H9 (cell line): ENCODE data around the gene CAMTA1. TPM values are rescaled to one million over a fixed set of nuclear protein-coding genes. Genes with fewer than 3 reads are reported as not detected.

ENCODE experiments used
- DNase-seq: peaks from one replicate; pipeline ENCODE4 v3.0.0-alpha.2; 2017
- H2AFZ ChIP-seq: one replicate; pipeline ENCODE4 v1.6.1; 2013; ENCODE audit warnings: mild to moderate bottlenecking, low read length, control low read depth, moderate library complexity
- H2AK5ac ChIP-seq: 2 replicates; pipeline ENCODE4 v1.6.1; 2013; ENCODE audit warnings: low read length, control low read depth, mixed read lengths; ENCODE audit not compliant: insufficient read length
- H2BK120ac ChIP-seq: one replicate; pipeline ENCODE4 v1.6.1; 2013; ENCODE audit warnings: low read depth, mild to moderate bottlenecking, low read length, control low read depth, inconsistent platforms; ENCODE audit not compliant: poor library complexity, severe bottlenecking
- H2BK12ac ChIP-seq: 2 replicates; pipeline ENCODE4 v1.6.1; 2013; ENCODE audit warnings: low read length, control low read depth, mixed read lengths, low read depth; ENCODE audit not compliant: insufficient read length
- H2BK15ac ChIP-seq: 2 replicates; pipeline ENCODE4 v1.6.1; 2013; ENCODE audit warnings: low read depth, low read length, control low read depth
- H2BK20ac ChIP-seq: one replicate; pipeline ENCODE4 v1.6.1; 2013; ENCODE audit warnings: low read depth, mild to moderate bottlenecking, low read length, control low read depth, inconsistent platforms; ENCODE audit not compliant: poor library complexity, severe bottlenecking
- H2BK5ac ChIP-seq: 2 replicates; pipeline ENCODE4 v1.6.1; 2013; ENCODE audit warnings: low read length, control low read depth, mixed read lengths; ENCODE audit not compliant: insufficient read length
- H3K14ac ChIP-seq: 2 replicates; pipeline ENCODE4 v1.6.1; 2013; ENCODE audit warnings: low read length, control low read depth; ENCODE audit not compliant: insufficient read depth
- H3K18ac ChIP-seq: 2 replicates; pipeline ENCODE4 v1.6.1; 2013; ENCODE audit warnings: low read depth, mild to moderate bottlenecking, mixed read lengths, low read length, control low read depth; ENCODE audit not compliant: insufficient read length
- H3K23ac ChIP-seq: 2 replicates; pipeline ENCODE4 v1.6.1; 2013; ENCODE audit warnings: low read length, control low read depth, mixed read lengths, low read depth; ENCODE audit not compliant: insufficient read length
- H3K23me2 ChIP-seq: 2 replicates; pipeline ENCODE4 v1.6.1; 2013; ENCODE audit warnings: low read depth, mild to moderate bottlenecking, mixed read lengths, low read length, control low read depth; ENCODE audit not compliant: insufficient read length, poor library complexity, severe bottlenecking
- H3K27ac ChIP-seq: 2 replicates; pipeline ENCODE4 v1.5.1; 2013; ENCODE audit warnings: low read length, control low read depth, mixed read lengths, low read depth; ENCODE audit not compliant: insufficient read length
- H3K27me3 ChIP-seq: 2 replicates; pipeline ENCODE4 v1.6.1; 2013; ENCODE audit warnings: low read length, control low read depth, inconsistent platforms; ENCODE audit not compliant: insufficient read depth
- H3K4ac ChIP-seq: 2 replicates; pipeline ENCODE4 v1.6.1; 2013; ENCODE audit warnings: low read depth, mild to moderate bottlenecking, control low read depth, inconsistent platforms, low read length, moderate library complexity
- H3K4me1 ChIP-seq: 2 replicates; pipeline ENCODE4 v1.6.1; 2013; ENCODE audit warnings: low read length, control low read depth, inconsistent platforms; ENCODE audit not compliant: insufficient read depth
- H3K4me2 ChIP-seq: 2 replicates; pipeline ENCODE4 v1.6.1; 2013; ENCODE audit warnings: low read length, control low read depth, mixed read lengths; ENCODE audit not compliant: insufficient read length, insufficient read depth
- H3K56ac ChIP-seq: 2 replicates; pipeline ENCODE4 v1.6.1; 2013; ENCODE audit warnings: low read depth, mild to moderate bottlenecking, mixed read lengths, low read length, control low read depth; ENCODE audit not compliant: insufficient read length
- H3K79me1 ChIP-seq: 2 replicates; pipeline ENCODE4 v1.6.1; 2013; ENCODE audit warnings: low read depth, mild to moderate bottlenecking, moderate library complexity, low read length, control low read depth, inconsistent platforms; ENCODE audit not compliant: insufficient read depth, poor library complexity, severe bottlenecking
- H3K79me2 ChIP-seq: 2 replicates; pipeline ENCODE4 v1.6.1; 2013; ENCODE audit warnings: low read length, control low read depth, inconsistent platforms; ENCODE audit not compliant: insufficient read depth
- H3K9ac ChIP-seq: 2 replicates; pipeline ENCODE4 v1.6.1; 2013; ENCODE audit warnings: low read length, control low read depth, mixed read lengths; ENCODE audit not compliant: insufficient read length; ENCODE audit errors: extremely low read depth
- H3K9me3 ChIP-seq: one replicate; pipeline ENCODE4 v1.6.1; 2013; ENCODE audit warnings: low read depth, low read length, inconsistent platforms; ENCODE audit not compliant: control insufficient read depth
- H3T11ph ChIP-seq: one replicate; pipeline ENCODE4 v1.6.1; 2013; ENCODE audit warnings: mild to moderate bottlenecking, low read length, control low read depth, inconsistent platforms
- H4K20me1 ChIP-seq: one replicate; pipeline ENCODE4 v1.6.1; 2013; ENCODE audit not compliant: control insufficient read depth, insufficient read length, insufficient read depth
- H4K5ac ChIP-seq: 2 replicates; pipeline ENCODE4 v1.6.1; 2013; ENCODE audit warnings: low read depth, mild to moderate bottlenecking, mixed read lengths, low read length, control low read depth; ENCODE audit not compliant: insufficient read length
- H4K8ac ChIP-seq: replicated peaks from 2 replicates; pipeline ENCODE4 v1.6.1; 2013; ENCODE audit warnings: low read length, control low read depth, mixed read lengths, low read depth; ENCODE audit not compliant: insufficient read length
- H4K91ac ChIP-seq: 2 replicates; pipeline ENCODE4 v1.6.1; 2013; ENCODE audit warnings: low read depth, mild to moderate bottlenecking, moderate library complexity, mixed read lengths, low read length, control low read depth; ENCODE audit not compliant: insufficient read length
- H3K27ac Mint-ChIP-seq, 3 experiments: 2 replicates in 2 of 3; 3 replicates in 1 of 3; pipeline ENCODE4 v1.8.0; 2020 to 2021; ENCODE audit warnings: mixed read lengths in 3 of 3, mild to moderate bottlenecking in 1 of 3, moderate library complexity in 1 of 3
- H3K27me3 Mint-ChIP-seq: 2 replicates; pipeline ENCODE4 v1.8.0; 2021; ENCODE audit warnings: low read depth, mild to moderate bottlenecking, moderate library complexity, mixed read lengths
- H3K36me3 Mint-ChIP-seq, 3 experiments: 2 replicates in 2 of 3; 3 replicates in 1 of 3; pipeline ENCODE4 v1.8.0; 2020 to 2021; ENCODE audit warnings: low read depth in 3 of 3, mixed read lengths in 3 of 3; ENCODE audit not compliant: insufficient read depth in 1 of 3
- H3K4me1 Mint-ChIP-seq, 2 experiments: 2 replicates each; pipeline ENCODE4 v1.8.0; 2020; ENCODE audit warnings: mixed read lengths in 2 of 2
- H3K4me3 Mint-ChIP-seq, 2 experiments: 2 replicates in 1 of 2; 3 replicates in 1 of 2; pipeline ENCODE4 v1.8.0; 2020 to 2021; ENCODE audit warnings: mild to moderate bottlenecking in 2 of 2, mixed read lengths in 2 of 2, moderate library complexity in 1 of 2
- H3K9me3 Mint-ChIP-seq, 2 experiments: 2 replicates in 1 of 2; 3 replicates in 1 of 2; pipeline ENCODE4 v1.8.0; 2020; ENCODE audit warnings: mild to moderate bottlenecking in 2 of 2, mixed read lengths in 2 of 2, moderate library complexity in 1 of 2
- WGBS: extraction: QIAGEN DNeasy Blood & Tissue Kit; methylation state at CpG from one replicate; pipeline ENCODE4 v1.1.7; 2013; ENCODE audit warnings: missing lambda C conversion rate, low lambda C conversion rate, mixed read lengths; ENCODE audit not compliant: insufficient read length; ENCODE audit errors: extremely low coverage; 5-methylcytosine and 5-hydroxymethylcytosine counted together
- total RNA-seq: library from RNA; stranded (reverse); gene quantifications from 2 replicates; pipeline ENCODE4 v1.2.1, GENCODE V29; 2021
- TF ChIP-seq, protein P1 (sequence below): fragments of 200-600 bp; sonication (generic); conservative IDR thresholded peaks from 3 replicates; pipeline ENCODE4 v1.8.0; 2021; ENCODE audit warnings: antibody characterized with exemption, mild to moderate bottlenecking

CAMTA1 gene
- total RNA-seq, 1 experiment from 2014 or later, result 115 TPM

DNA sequence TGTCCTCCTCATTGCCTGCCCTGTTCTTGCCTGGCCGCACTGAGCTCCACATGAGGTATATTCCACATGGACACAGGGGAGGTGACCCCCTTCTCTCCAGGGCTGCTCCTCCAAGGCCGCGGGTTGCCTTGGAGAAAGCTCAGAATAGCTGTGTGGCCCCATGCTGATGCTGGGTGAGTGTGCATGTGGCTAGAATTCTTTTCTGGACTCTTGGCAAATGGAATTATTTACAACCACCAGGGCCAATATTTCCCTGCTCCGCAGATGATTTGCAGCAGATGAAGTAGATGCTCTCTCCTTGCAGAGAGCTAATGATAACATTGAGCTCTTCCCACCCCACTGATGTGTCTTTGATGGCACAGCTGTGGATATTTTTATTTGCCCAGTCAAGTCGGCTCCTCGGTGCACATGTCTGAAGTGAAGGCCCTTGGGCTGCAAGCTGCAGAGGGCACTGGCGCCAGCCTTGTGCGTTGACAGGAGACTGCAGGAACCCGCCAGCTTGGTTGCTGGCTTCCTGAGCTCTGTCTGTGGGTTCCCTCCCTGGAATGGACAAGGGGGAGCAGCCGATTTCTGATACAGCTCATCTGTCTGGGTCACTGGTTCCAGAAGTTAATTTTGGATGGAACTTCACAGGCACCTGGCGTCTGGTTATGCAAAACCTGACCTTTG lies 581.2 kb downstream of the CAMTA1 start:
- Histone ChIP-seq H4K5ac (no peak overlapping the region), H3T11ph (no peak overlapping the region), H2BK20ac (no peak overlapping the region), H4K8ac (no peak overlapping the region), H2AFZ (no peak overlapping the region), H3K79me2 (no peaks in the 10 kb centered on the region), H3K79me1 (no peaks in the 10 kb centered on the region), H3K9me3 (no peaks in the 10 kb centered on the region), H3K4me2 (no peak overlapping the region), H3K27ac (no peak overlapping the region), H3K9ac (no peak overlapping the region), H3K18ac (no peak overlapping the region), H3K27me3 (no peaks in the 10 kb centered on the region), H3K56ac (no peak overlapping the region), H4K91ac (no peak overlapping the region), H3K4ac (no peak overlapping the region), H2BK15ac (no peak overlapping the region), H2BK120ac (no peak overlapping the region), H2BK5ac (no peak overlapping the region), H3K14ac (no peak overlapping the region), H3K4me1 (no peaks in the 10 kb centered on the region), H3K23me2 (no peaks in the 10 kb centered on the region), H2BK12ac (no peak overlapping the region), H2AK5ac (no peak overlapping the region), H4K20me1 (no peaks in the 10 kb centered on the region), H3K23ac (no peak overlapping the region)
- Mint-ChIP-seq H3K4me1 (peaks cover 0 to 3% of the 10 kb centered on the region in 2 experiments; a peak in 2 of 4 replicates), H3K27ac (peak overlapping the region in 1 of 3 experiments; percentile 29; a peak in 1 of 7 replicates), H3K27me3 (peaks cover 4% of the 10 kb centered on the region), H3K4me3 (no peak overlapping the region), H3K9me3 (no peaks in the 10 kb centered on the region), H3K36me3 (no peaks in the 10 kb centered on the region)
- no peak for DNase-seq
- no CpG with 5 or more reads among the region's 11 CpGs for WGBS
- TF ChIP-seq, protein P1, sequence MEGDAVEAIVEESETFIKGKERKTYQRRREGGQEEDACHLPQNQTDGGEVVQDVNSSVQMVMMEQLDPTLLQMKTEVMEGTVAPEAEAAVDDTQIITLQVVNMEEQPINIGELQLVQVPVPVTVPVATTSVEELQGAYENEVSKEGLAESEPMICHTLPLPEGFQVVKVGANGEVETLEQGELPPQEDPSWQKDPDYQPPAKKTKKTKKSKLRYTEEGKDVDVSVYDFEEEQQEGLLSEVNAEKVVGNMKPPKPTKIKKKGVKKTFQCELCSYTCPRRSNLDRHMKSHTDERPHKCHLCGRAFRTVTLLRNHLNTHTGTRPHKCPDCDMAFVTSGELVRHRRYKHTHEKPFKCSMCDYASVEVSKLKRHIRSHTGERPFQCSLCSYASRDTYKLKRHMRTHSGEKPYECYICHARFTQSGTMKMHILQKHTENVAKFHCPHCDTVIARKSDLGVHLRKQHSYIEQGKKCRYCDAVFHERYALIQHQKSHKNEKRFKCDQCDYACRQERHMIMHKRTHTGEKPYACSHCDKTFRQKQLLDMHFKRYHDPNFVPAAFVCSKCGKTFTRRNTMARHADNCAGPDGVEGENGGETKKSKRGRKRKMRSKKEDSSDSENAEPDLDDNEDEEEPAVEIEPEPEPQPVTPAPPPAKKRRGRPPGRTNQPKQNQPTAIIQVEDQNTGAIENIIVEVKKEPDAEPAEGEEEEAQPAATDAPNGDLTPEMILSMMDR, result no peak
